Astrocyte of the cerebellum (primary cell): Measurements from ENCODE around the gene ATF7IP.
A peak's percentile ranks its signal among the peaks of the same experiment; 100 is the strongest.

ENCODE experiments used
- DNase-seq: peaks from one replicate; pipeline ENCODE4 v3.0.0-alpha.2; 2011; ENCODE audit warnings: low read depth
- H3K4me3 ChIP-seq: 2 replicates; pipeline ENCODE4 v1.5.1; 2011; ENCODE audit warnings: mild to moderate bottlenecking, low read depth, low read length, moderate library complexity
- CTCF ChIP-seq: IDR thresholded peaks from 2 replicates; pipeline ENCODE4 v1.5.1; 2012; ENCODE audit warnings: low read length, low read depth, moderate library complexity, mild to moderate bottlenecking; ENCODE audit errors: missing control alignments
- in situ Hi-C: cut with HindIII; loops from 2 replicates; pipeline ENCODE4 v1.10.0; 2017; ENCODE audit warnings: low sequenced_read_pairs

ATF7IP gene

GRCh38 chr12:14373217-14373616 lies 7.7 kb downstream of the ATF7IP start:
- no peak for DNase-seq
- no peak overlapping the region for H3K4me3 ChIP-seq
- in situ Hi-C loops, result no loop called here
- no peak for TF ChIP-seq CTCF

- TF ChIP-seq CTCF, result no peak
- no peak for DNase-seq
- no peak overlapping the region for H3K4me3 ChIP-seq
- in situ Hi-C loops, result no loop called here
Observed at GRCh38 chr12:14379508-14379907, 14.0 kb downstream of the ATF7IP start.

GRCh38 chr12:14384783-14385638 lies 19.5 kb downstream of the ATF7IP start:
- H3K4me3 ChIP-seq, result peak overlapping the region; percentile 34
- in situ Hi-C loops, result no loop called here
- peak; percentile 96 for DNase-seq
- TF ChIP-seq CTCF, result no peak

- TF ChIP-seq CTCF, result no peak
- H3K4me3 ChIP-seq, result no peak overlapping the region
- no peak for DNase-seq
- in situ Hi-C loops, result no loop called here
Observed at GRCh38 chr12:14387219-14387871, 21.9 kb downstream of the ATF7IP start.

GRCh38 chr12:14390449-14390848 lies 25.0 kb downstream of the ATF7IP start:
- in situ Hi-C loops, result no loop called here
- no peak for DNase-seq
- H3K4me3 ChIP-seq, result no peak overlapping the region
- no peak for TF ChIP-seq CTCF

- H3K4me3 ChIP-seq, result no peak overlapping the region
- TF ChIP-seq CTCF, result no peak
- no peak for DNase-seq
- in situ Hi-C loops, result no loop called here
Observed at GRCh38 chr12:14390870-14391530, 25.5 kb downstream of the ATF7IP start.
